Adrenal gland (tissue), 12 donors: Measurements from ENCODE around the gene CRYGN. TPM values are rescaled to one million over a fixed set of nuclear protein-coding genes. Genes with fewer than 3 reads are reported as not detected.
A peak's percentile ranks its signal among the peaks of the same experiment; 100 is the strongest.

ENCODE experiments used
- DNase-seq, 7 donors: peaks; one replicate each; pipeline ENCODE4 v3.0.0-alpha.2; 2019 to 2020
- H3K27ac ChIP-seq, 5 donors: fragments of 200-600 bp; sonication (generic) in 4 of 5; 1 replicate in 3 of 5; 2 replicates in 2 of 5; pipeline versions ENCODE4 v1.5.1 to v1.8.0; 2016 to 2020; ENCODE audit warnings: mild to moderate bottlenecking in 1 of 5
- H3K27me3 ChIP-seq: fragments of 200-600 bp; 2 replicates; pipeline ENCODE4 v1.8.0; 2021
- H3K36me3 ChIP-seq, 2 donors: fragments of 200-600 bp; replicated peaks in 1 of 2; 1 replicate in 1 of 2; 2 replicates in 1 of 2; pipeline versions ENCODE4 v1.5.1 to v1.8.0; 2018 to 2022
- H3K4me1 ChIP-seq, 2 donors: fragments of 200-600 bp; replicated peaks in 1 of 2; 1 replicate in 1 of 2; 2 replicates in 1 of 2; pipeline versions ENCODE4 v1.5.1 to v1.8.0; 2018 to 2021
- H3K4me3 ChIP-seq, 4 donors: fragments of 200-600 bp; sonication (generic) in 3 of 4; one replicate each; pipeline ENCODE4 v1.5.1; 2016 to 2018
- H3K9me3 ChIP-seq, 3 donors: fragments of 200-600 bp; sonication (generic) in 1 of 3; replicated peaks in 1 of 3; 1 replicate in 2 of 3; 2 replicates in 1 of 3; pipeline versions ENCODE4 v1.5.1 to v1.8.0; 2016 to 2021
- POLR2A ChIP-seq, 2 donors: fragments of 450-650 bp; IDR thresholded peaks; one replicate each; pipeline ENCODE4 v1.6.1; 2017; ENCODE audit warnings: antibody characterized with exemption in 2 of 2, mild to moderate bottlenecking in 2 of 2, moderate library complexity in 1 of 2
- WGBS, 4 donors: extraction: QIAGEN DNeasy Blood & Tissue Kit in 2 of 4; methylation state at CpG; one replicate each; pipeline versions ENCODE4 v1.1.5 to v1.1.7; 2013 to 2017; 5-methylcytosine and 5-hydroxymethylcytosine counted together
- intact Hi-C, 2 donors: fragments of 100-400 bp; cut with DNase I; formaldehyde crosslinking; loops; one replicate each; pipeline versions ENCODE4 v1.14.1 to v1.15.0; 2022 to 2023
- polyA plus RNA-seq, 3 donors: library from polyadenylated mRNA; stranded (reverse); fragments of 200-250 nt in 2 of 3; fragments of 350-450 nt in 1 of 3; fragmentation: Illumina TruSeq in 1 of 3; extraction: RNeasy Lipid Tissue Mini Kit (QIAGEN cat#74804) in 1 of 3; gene quantifications; one replicate each; pipeline ENCODE4 v1.2.3, GENCODE V29; 2013 to 2014
- total RNA-seq, 9 donors: library from RNA; depleted of rRNA in 4 of 9; stranded (reverse); fragments of >200 nt in 4 of 9; fragments of 120-200 nt in 1 of 9; fragmentation: NEBNext Ultra II Directional in 1 of 9; extraction: Animal tissue kit (Norgen Biotek cat#: 25700) in 1 of 9; gene quantifications; one replicate each; pipeline versions ENCODE4 v1.1.0 to v1.2.4, GENCODE V29; 2013 to 2023
- TF ChIP-seq, protein P1 (sequence below), 6 experiments: fragments of 450-650 bp in 4 of 6; fragments of 200-600 bp in 2 of 6; sonication (generic) in 1 of 6; IDR thresholded peaks; 1 replicate in 5 of 6; 2 replicates in 1 of 6; pipeline versions ENCODE4 v1.5.1 to v1.8.0; 2016 to 2021; ENCODE audit warnings: antibody characterized with exemption in 6 of 6, mild to moderate bottlenecking in 2 of 6, moderate library complexity in 1 of 6
- donor health status: healthy with polysubstance abuse.
- donor health status: Bipolar disorder and iron deficiency.
- donor health status: DM: yes; HTN: yes; CAD: no.
- donor health status: DM: no; HTN: no; CAD: no.
- donor health status: DM: no; HTN: no; CAD: no.
- donor health status: DM: yes; HTN: yes; CAD: no.

The CRYGN gene
- total and polyA plus RNA-seq, 12 donors = 0.11 to 0.88 (median 0.49) TPM; not detected in 6

DNA sequence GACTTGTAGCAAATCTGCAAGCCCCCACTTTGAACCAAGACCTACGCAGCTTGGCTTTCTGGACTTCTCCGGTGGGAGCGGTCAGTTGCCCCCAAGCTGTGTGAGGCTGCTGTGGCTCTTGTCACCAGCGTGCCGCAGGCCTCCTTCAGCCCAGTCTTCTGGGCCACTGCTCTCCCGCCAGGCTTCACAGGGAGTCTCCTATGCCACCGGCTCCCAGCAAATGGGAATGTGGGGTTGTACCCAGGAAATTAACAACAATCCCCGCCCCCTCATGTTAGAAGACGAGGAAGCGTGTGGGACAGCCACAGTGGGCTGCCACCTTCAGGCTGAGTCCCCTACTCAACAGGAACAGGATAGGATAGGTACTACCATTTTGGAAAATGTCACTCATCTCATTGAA is 34.4 kb downstream of the CRYGN start:
- H3K9me3 ChIP-seq = no peaks in the 10 kb centered on the region
- H3K27ac ChIP-seq = peak overlapping the region in 1 of 5 donors; percentile 85
- DNase-seq = no peak
- peaks cover 24% of the 10 kb centered on the region for H3K27me3 ChIP-seq
- WGBS, 4 donors = 90 to 95% (median 94%) methylated on average over 9 to 10 of the region's 10 CpGs
- intact Hi-C loops = no loop called here
- no peaks in the 10 kb centered on the region for H3K36me3 ChIP-seq
- TF ChIP-seq, protein P1, sequence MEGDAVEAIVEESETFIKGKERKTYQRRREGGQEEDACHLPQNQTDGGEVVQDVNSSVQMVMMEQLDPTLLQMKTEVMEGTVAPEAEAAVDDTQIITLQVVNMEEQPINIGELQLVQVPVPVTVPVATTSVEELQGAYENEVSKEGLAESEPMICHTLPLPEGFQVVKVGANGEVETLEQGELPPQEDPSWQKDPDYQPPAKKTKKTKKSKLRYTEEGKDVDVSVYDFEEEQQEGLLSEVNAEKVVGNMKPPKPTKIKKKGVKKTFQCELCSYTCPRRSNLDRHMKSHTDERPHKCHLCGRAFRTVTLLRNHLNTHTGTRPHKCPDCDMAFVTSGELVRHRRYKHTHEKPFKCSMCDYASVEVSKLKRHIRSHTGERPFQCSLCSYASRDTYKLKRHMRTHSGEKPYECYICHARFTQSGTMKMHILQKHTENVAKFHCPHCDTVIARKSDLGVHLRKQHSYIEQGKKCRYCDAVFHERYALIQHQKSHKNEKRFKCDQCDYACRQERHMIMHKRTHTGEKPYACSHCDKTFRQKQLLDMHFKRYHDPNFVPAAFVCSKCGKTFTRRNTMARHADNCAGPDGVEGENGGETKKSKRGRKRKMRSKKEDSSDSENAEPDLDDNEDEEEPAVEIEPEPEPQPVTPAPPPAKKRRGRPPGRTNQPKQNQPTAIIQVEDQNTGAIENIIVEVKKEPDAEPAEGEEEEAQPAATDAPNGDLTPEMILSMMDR (IDR thresholded peaks at IDR 0.05) = no peak
- TF ChIP-seq POLR2A (IDR thresholded peaks at IDR 0.05) = no peak
- no peak overlapping the region for H3K4me3 ChIP-seq
- H3K4me1 ChIP-seq = peaks cover 8 to 15% of the 10 kb centered on the region in 2 donors

DNA sequence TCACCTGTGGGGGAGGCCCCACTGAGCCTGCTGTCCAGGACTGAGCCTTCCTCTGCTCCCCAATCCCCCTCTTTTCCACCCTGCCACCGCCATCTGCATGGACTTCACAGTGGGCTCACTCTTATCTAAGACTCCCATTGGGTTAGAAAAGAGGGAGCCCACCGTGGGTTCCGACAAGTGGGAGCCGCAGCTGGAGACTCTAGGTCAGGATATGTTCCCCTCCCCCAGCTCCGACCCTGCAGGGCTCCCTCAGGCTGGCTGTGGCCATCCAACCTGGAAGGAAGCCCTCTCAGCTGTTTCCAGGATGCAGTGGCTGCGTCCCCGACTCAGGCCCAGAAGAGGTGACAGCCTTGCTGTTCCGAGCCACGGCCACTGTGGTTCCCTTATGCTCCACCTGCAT is 34.9 kb downstream of the CRYGN start:
- 71 to 86% (median 80%) methylated on average over 5 to 9 of the region's 9 CpGs for WGBS, 4 donors
- H3K9me3 ChIP-seq = no peaks in the 10 kb centered on the region
- intact Hi-C loops = no loop called here
- peaks cover 18% of the 10 kb centered on the region for H3K27me3 ChIP-seq
- H3K4me3 ChIP-seq = no peak overlapping the region
- no peak for DNase-seq
- peaks cover 8 to 10% of the 10 kb centered on the region in 2 donors for H3K4me1 ChIP-seq
- H3K27ac ChIP-seq = peak overlapping the region in 1 of 5 donors; percentile 85
- TF ChIP-seq, protein P1 (IDR thresholded peaks at IDR 0.05) = no peak
- no peak for TF ChIP-seq POLR2A (IDR thresholded peaks at IDR 0.05)
- no peaks in the 10 kb centered on the region for H3K36me3 ChIP-seq

DNA sequence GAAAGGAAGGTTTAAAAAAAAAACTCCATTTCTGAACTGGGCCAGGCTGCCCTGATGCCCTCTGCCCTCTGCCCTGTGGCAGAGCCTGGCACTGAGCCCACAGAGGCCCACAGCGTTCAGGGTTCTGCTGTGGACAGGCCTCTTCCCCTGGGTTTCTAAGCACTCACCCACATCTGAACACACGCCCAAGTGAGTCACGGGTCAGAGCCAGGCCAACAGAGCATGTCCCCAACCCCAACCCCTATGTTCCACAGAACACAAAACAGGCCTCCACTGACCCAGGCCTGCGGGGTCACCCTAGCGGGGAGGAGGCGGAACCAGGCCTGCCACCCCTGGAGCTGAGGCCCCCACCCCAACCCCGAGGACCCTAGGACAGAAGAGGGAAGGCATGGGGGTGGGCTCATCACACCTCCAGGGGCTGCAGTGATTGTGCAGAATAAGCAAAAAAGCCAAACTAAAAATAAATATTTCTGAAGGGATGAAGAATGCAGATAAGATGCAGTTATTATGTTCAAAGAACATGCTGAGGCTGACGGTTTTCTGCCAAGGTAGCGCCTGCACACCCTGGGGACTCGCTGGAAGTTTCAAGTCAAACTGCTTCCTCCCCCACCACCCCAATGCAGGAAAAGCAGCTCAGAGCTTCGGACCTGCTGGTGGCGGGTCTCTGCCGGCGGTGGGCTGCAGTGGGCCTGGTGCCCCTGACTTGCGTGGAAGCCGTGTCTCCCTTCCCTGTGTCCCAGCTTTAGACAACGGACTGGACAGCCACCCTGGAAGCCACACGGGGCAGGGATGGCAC is 35.5 kb downstream of the CRYGN start:
- DNase-seq = peak in 5 of 7 donors; percentile 37 to 65 (median 49)
- H3K27ac ChIP-seq = peak overlapping the region in 2 of 5 donors; percentile 2 to 85
- H3K36me3 ChIP-seq = no peaks in the 10 kb centered on the region
- TF ChIP-seq, protein P1 (IDR thresholded peaks at IDR 0.05) = no peak
- TF ChIP-seq POLR2A (IDR thresholded peaks at IDR 0.05) = no peak
- intact Hi-C loops = no loop called here
- H3K9me3 ChIP-seq = no peaks in the 10 kb centered on the region
- no peak overlapping the region for H3K4me3 ChIP-seq
- H3K4me1 ChIP-seq = peaks cover 2 to 4% of the 10 kb centered on the region in 2 donors
- peaks cover 12% of the 10 kb centered on the region for H3K27me3 ChIP-seq
- 60 to 71% (median 65%) methylated on average over 17 to 18 of the region's 18 CpGs for WGBS, 4 donors

DNA sequence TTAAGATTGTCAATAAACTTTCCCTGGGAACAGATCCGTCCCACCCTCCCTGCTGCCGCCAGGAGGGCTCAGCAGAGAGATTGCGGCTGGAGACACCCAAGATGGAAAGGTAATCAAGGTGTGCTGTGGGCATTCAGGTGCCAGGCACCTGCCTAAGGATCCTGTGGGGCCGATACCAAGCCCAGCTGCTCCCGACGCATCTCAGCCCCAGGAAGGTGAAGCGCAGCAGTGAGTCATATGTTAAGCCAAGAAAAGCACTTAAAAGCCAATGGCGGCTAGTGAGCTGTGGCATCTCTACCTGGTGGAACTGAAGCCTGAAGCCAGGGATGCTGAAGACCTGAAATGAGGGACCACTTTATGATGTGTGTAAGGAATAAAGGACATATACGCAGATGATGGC is 36.2 kb downstream of the CRYGN start:
- peak overlapping the region in 2 of 5 donors; percentile 2 to 85 for H3K27ac ChIP-seq
- peaks cover 5% of the 10 kb centered on the region for H3K27me3 ChIP-seq
- no peaks in the 10 kb centered on the region for H3K4me1 ChIP-seq
- no peak for DNase-seq
- intact Hi-C loops = no loop called here
- WGBS, 4 donors = 83 to 89% (median 85%) methylated on average over 9 of the region's 9 CpGs
- H3K9me3 ChIP-seq = no peaks in the 10 kb centered on the region
- H3K4me3 ChIP-seq = no peak overlapping the region
- no peak for TF ChIP-seq POLR2A (IDR thresholded peaks at IDR 0.05)
- TF ChIP-seq, protein P1 (IDR thresholded peaks at IDR 0.05) = no peak
- no peaks in the 10 kb centered on the region for H3K36me3 ChIP-seq
